Rectal smooth muscle tissue (tissue), 1 donor: ENCODE data around the gene NUMB.

Experiments
- H3K27ac ChIP-seq: one replicate; pipeline ENCODE4 v1.7.0; 2013; ENCODE audit warnings: low read depth, low read length, inconsistent platforms
- H3K27me3 ChIP-seq: one replicate; pipeline ENCODE4 v1.7.0; 2013; ENCODE audit warnings: low read length; ENCODE audit not compliant: control insufficient read depth, insufficient read depth
- H3K36me3 ChIP-seq: one replicate; pipeline ENCODE4 v1.7.0; 2013; ENCODE audit warnings: low read length; ENCODE audit not compliant: control insufficient read depth, insufficient read depth
- H3K4me1 ChIP-seq: one replicate; pipeline ENCODE4 v1.7.0; 2013; ENCODE audit warnings: low read length; ENCODE audit not compliant: control insufficient read depth, insufficient read depth
- H3K4me3 ChIP-seq: one replicate; pipeline ENCODE4 v1.7.0; 2013; ENCODE audit warnings: low read length
- H3K9ac ChIP-seq: one replicate; pipeline ENCODE4 v1.7.0; 2013; ENCODE audit warnings: low read length

Gene NUMB

GRCh38 chr14:73238941-73239340, 219.4 kb downstream of the NUMB start:
- peak overlapping the region; percentile 14 for H3K4me3 ChIP-seq
- H3K36me3 ChIP-seq = no peaks in the 10 kb centered on the region
- peak overlapping the region; percentile 48 for H3K27ac ChIP-seq
- H3K27me3 ChIP-seq = peaks cover 7% of the 10 kb centered on the region
- H3K4me1 ChIP-seq = peaks cover 11% of the 10 kb centered on the region
- no peak overlapping the region for H3K9ac ChIP-seq

GRCh38 chr14:73238424-73238852, 219.9 kb downstream of the NUMB start:
- peaks cover 7% of the 10 kb centered on the region for H3K27me3 ChIP-seq
- no peaks in the 10 kb centered on the region for H3K36me3 ChIP-seq
- peaks cover 11% of the 10 kb centered on the region for H3K4me1 ChIP-seq
- H3K4me3 ChIP-seq = peak overlapping the region; percentile 58
- H3K9ac ChIP-seq = no peak overlapping the region
- H3K27ac ChIP-seq = peak overlapping the region; percentile 44

- peak overlapping the region; percentile 58 for H3K4me3 ChIP-seq
- H3K27me3 ChIP-seq = peaks cover 7% of the 10 kb centered on the region
- no peak overlapping the region for H3K9ac ChIP-seq
- no peaks in the 10 kb centered on the region for H3K36me3 ChIP-seq
- peak overlapping the region; percentile 44 for H3K27ac ChIP-seq
- peaks cover 11% of the 10 kb centered on the region for H3K4me1 ChIP-seq
Observed at GRCh38 chr14:73237786-73238423, 220.4 kb downstream of the NUMB start.

GRCh38 chr14:73237219-73237785, 221.0 kb downstream of the NUMB start, which contains the start of gene PAPLN:
PAPLN (plus strand) TSS chr14:73237506; CDS start chr14:73239779, 2,273 bp downstream.
- Histone ChIP-seq H3K4me1 (peaks cover 11% of the 10 kb centered on the region), H3K4me3 (peak within 1 kb of the TSS; percentile 58), H3K27me3 (peaks cover 7% of the 10 kb centered on the region), H3K9ac (no peak within 1 kb of the TSS), H3K27ac (peak within 1 kb of the TSS; percentile 44), H3K36me3 (no peaks in the 10 kb centered on the region)

- Histone ChIP-seq H3K4me1 (peaks cover 8% of the 10 kb centered on the region), H3K36me3 (no peaks in the 10 kb centered on the region), H3K27ac (no peak overlapping the region), H3K4me3 (peak overlapping the region; percentile 58), H3K27me3 (peaks cover 7% of the 10 kb centered on the region), H3K9ac (no peak overlapping the region)
Observed at GRCh38 chr14:73236752-73237218, 221.6 kb downstream of the NUMB start.

GRCh38 chr14:73236157-73236556, 222.2 kb downstream of the NUMB start:
- peaks cover 8% of the 10 kb centered on the region for H3K4me1 ChIP-seq
- peaks cover 7% of the 10 kb centered on the region for H3K27me3 ChIP-seq
- no peak overlapping the region for H3K9ac ChIP-seq
- H3K4me3 ChIP-seq = no peak overlapping the region
- H3K27ac ChIP-seq = no peak overlapping the region
- H3K36me3 ChIP-seq = no peaks in the 10 kb centered on the region

GRCh38 chr14:73235531-73236155, 222.7 kb downstream of the NUMB start:
- H3K27ac ChIP-seq = no peak overlapping the region
- H3K27me3 ChIP-seq = peaks cover 7% of the 10 kb centered on the region
- peaks cover 8% of the 10 kb centered on the region for H3K4me1 ChIP-seq
- H3K36me3 ChIP-seq = no peaks in the 10 kb centered on the region
- no peak overlapping the region for H3K9ac ChIP-seq
- no peak overlapping the region for H3K4me3 ChIP-seq

GRCh38 chr14:73234586-73235394, 223.6 kb downstream of the NUMB start:
- no peaks in the 10 kb centered on the region for H3K36me3 ChIP-seq
- no peak overlapping the region for H3K4me3 ChIP-seq
- no peak overlapping the region for H3K9ac ChIP-seq
- H3K27me3 ChIP-seq = peaks cover 7% of the 10 kb centered on the region
- no peak overlapping the region for H3K27ac ChIP-seq
- H3K4me1 ChIP-seq = peaks cover 8% of the 10 kb centered on the region

GRCh38 chr14:73234029-73234428, 224.3 kb downstream of the NUMB start:
- H3K9ac ChIP-seq = no peak overlapping the region
- peaks cover 6% of the 10 kb centered on the region for H3K4me1 ChIP-seq
- H3K27ac ChIP-seq = no peak overlapping the region
- H3K4me3 ChIP-seq = no peak overlapping the region
- H3K36me3 ChIP-seq = no peaks in the 10 kb centered on the region
- H3K27me3 ChIP-seq = peaks cover 6% of the 10 kb centered on the region

- Histone ChIP-seq H3K4me3 (no peak overlapping the region), H3K27me3 (peaks cover 1% of the 10 kb centered on the region), H3K36me3 (no peaks in the 10 kb centered on the region), H3K9ac (no peak overlapping the region), H3K27ac (no peak overlapping the region), H3K4me1 (peaks cover 6% of the 10 kb centered on the region)
Observed at GRCh38 chr14:73233564-73233963, 224.8 kb downstream of the NUMB start.

GRCh38 chr14:73232984-73233383, 225.4 kb downstream of the NUMB start:
- no peak overlapping the region for H3K4me3 ChIP-seq
- no peak overlapping the region for H3K27ac ChIP-seq
- H3K27me3 ChIP-seq = no peaks in the 10 kb centered on the region
- peaks cover 10% of the 10 kb centered on the region for H3K4me1 ChIP-seq
- H3K36me3 ChIP-seq = no peaks in the 10 kb centered on the region
- no peak overlapping the region for H3K9ac ChIP-seq
